PC-3 (cell line): ENCODE data around the gene LAGE3. TPM values are rescaled to one million over a fixed set of nuclear protein-coding genes. Genes with fewer than 3 reads are reported as not detected.

Experiments used
- ATAC-seq: fragments of 200-7000 bp; cut with Tn5 transposase; 2 replicates; pipeline ENCODE4 v1.9.1; 2020; ENCODE audit warnings: mild to moderate bottlenecking, moderate library complexity
- BruUV-seq: library from RNA; stranded (reverse); fragments of 400-500 nt; replicated peaks from 2 replicates; lab custom pipeline; 2021; lab: Mats Ljungman, UMichigan
- CTCF ChIA-PET: fragments of 300-600 bp; sonication (Branson Sonifier 250); formaldehyde crosslinking; loops from one replicate; lab custom pipeline; 2022; ENCODE audit warnings: antibody characterized with exemption; lab: Charles Lee
- POLR2A ChIA-PET: fragments of 300-600 bp; sonication (Branson Sonifier 250); formaldehyde crosslinking; loops from one replicate; lab custom pipeline; 2022; ENCODE audit warnings: antibody characterized with exemption; ENCODE audit not compliant: unreplicated experiment; lab: Charles Lee
- DNase-seq: peaks from one replicate; pipeline ENCODE4 v3.0.0-alpha.2; 2015
- H2AFZ ChIP-seq: fragments of 300-600 bp; sonication (generic); 2 replicates; pipeline ENCODE4 v1.6.0; 2016; ENCODE audit warnings: antibody characterized with exemption, low read length
- H3F3A ChIP-seq: fragments of 300-600 bp; sonication (generic); one replicate; pipeline ENCODE4 v1.6.0; 2017; ENCODE audit warnings: antibody characterized with exemption, low read length, control low read depth, mild to moderate bottlenecking; ENCODE audit not compliant: unreplicated experiment
- H3K27ac ChIP-seq: fragments of 300-600 bp; sonication (generic); 2 replicates; pipeline ENCODE4 v1.5.1; 2016; ENCODE audit warnings: mild to moderate bottlenecking, low read length
- H3K27me3 ChIP-seq: fragments of 300-600 bp; sonication (generic); 2 replicates; pipeline ENCODE4 v1.6.1; 2016; ENCODE audit warnings: low read length, mixed read lengths
- H3K36me3 ChIP-seq: fragments of 300-600 bp; sonication (generic); 2 replicates; pipeline ENCODE4 v1.6.1; 2016; ENCODE audit warnings: low read depth, mixed run types, low read length, mixed read lengths
- H3K4me1 ChIP-seq: fragments of 300-600 bp; sonication (generic); 2 replicates; pipeline ENCODE4 v1.5.1; 2016; ENCODE audit warnings: low read length; ENCODE audit not compliant: insufficient read depth
- H3K4me2 ChIP-seq: fragments of 300-600 bp; sonication (generic); 2 replicates; pipeline ENCODE4 v1.6.0; 2016; ENCODE audit warnings: low read length
- H3K4me3 ChIP-seq: fragments of 300-600 bp; sonication (generic); 2 replicates; pipeline ENCODE4 v1.5.1; 2016; ENCODE audit warnings: mild to moderate bottlenecking, low read length, mixed read lengths
- H3K79me2 ChIP-seq: fragments of 300-600 bp; sonication (generic); 2 replicates; pipeline ENCODE4 v1.6.1; 2017; ENCODE audit warnings: low read length, mixed read lengths
- H3K9ac ChIP-seq: fragments of 300-600 bp; sonication (generic); 2 replicates; pipeline ENCODE4 v1.6.0; 2016; ENCODE audit warnings: mild to moderate bottlenecking, low read length
- H3K9me2 ChIP-seq: fragments of 300-600 bp; sonication (generic); replicated peaks from 2 replicates; pipeline ENCODE4 v1.6.1; 2016; ENCODE audit warnings: mixed run types, low read length, mixed read lengths
- H3K9me3 ChIP-seq: fragments of 300-600 bp; sonication (generic); 2 replicates; pipeline ENCODE4 v1.6.1; 2016; ENCODE audit warnings: low read length, mixed read lengths
- H4K20me1 ChIP-seq: fragments of 300-600 bp; sonication (generic); 2 replicates; pipeline ENCODE4 v1.6.1; 2016; ENCODE audit warnings: low read length, mixed read lengths
- EZH2 ChIP-seq: fragments of 300-600 bp; sonication (generic); IDR thresholded peaks from one replicate; pipeline ENCODE4 v1.6.1; 2017; ENCODE audit warnings: antibody characterized with exemption, mild to moderate bottlenecking, low read length; ENCODE audit not compliant: unreplicated experiment
- EZH2phosphoT487 ChIP-seq: fragments of 300-600 bp; sonication (generic); IDR thresholded peaks from 2 replicates; pipeline ENCODE4 v1.6.1; 2018; ENCODE audit warnings: mild to moderate bottlenecking, antibody characterized with exemption, low read length, borderline replicate concordance
- intact Hi-C: fragments of 100-400 bp; cut with micrococcal nuclease; formaldehyde crosslinking; loops from 2 replicates; pipeline ENCODE4 v1.9.0; 2023
- total RNA-seq: library from RNA; depleted of rRNA; stranded (reverse); fragments of >200 nt; gene quantifications from 2 replicates; pipeline ENCODE4 v1.2.3, GENCODE V29; 2014
- TF ChIP-seq, protein P1 (sequence below): fragments of 300-600 bp; sonication (generic); conservative IDR thresholded peaks from 2 replicates; pipeline ENCODE4 v1.5.1; 2017; ENCODE audit warnings: antibody characterized with exemption, low read depth, mild to moderate bottlenecking, low read length

The LAGE3 gene
- total RNA-seq, 1 experiment from 2014 or later: 87.4 TPM

DNA sequence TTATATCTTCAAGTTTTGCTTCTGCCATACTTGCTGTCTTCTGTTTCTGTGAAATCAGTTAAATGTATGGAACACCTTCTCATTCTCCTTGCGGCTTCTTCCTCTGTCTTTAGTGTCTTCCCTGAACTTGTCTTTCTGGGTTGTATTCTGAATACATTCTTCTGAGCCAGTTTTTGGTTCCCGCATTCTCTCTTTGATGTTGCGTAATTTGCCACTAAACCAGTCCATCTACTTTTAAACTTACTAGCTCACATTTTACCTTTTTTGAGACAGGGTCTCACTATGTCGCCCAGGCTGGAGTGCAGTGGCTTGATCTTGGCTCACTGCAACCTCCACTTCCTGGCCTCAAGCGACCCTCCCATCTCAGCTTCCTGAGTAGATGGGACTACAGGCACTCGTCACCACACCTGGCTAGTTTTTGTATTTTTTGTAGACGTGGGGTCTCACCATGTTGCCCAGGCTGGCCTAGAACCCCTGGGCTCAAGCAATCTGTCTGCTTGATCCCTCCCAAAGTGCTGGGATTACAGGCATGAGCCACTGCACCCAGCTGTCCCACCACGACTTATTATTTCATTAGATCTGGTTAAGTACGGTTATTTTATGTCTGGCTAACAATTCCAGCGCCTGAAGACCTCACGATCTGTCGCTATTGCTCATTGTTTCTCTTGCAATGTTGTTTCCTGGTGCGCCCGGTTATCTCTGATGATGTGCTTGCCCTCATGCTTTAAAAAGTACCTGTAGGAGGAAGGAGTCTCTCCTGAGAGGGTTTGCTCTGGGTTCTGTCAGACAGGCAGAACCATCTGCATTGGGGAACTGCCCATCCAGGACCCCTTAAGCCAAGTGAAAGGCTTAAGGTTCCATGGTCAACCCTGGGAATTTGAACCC is 46.8 kb upstream of the LAGE3 start:
- ChIA-PET POLR2A (no interaction called here), CTCF (no interaction called here)
- DNase-seq (peak; percentile 57), ATAC-seq (no peak)
- Histone ChIP-seq H3K79me2 (no peaks in the 10 kb centered on the region), H3K9ac (no peak overlapping the region), H3K9me3 (no peaks in the 10 kb centered on the region), H3K36me3 (no peaks in the 10 kb centered on the region), H3F3A (no peaks in the 10 kb centered on the region), H3K4me2 (no peak overlapping the region), H2AFZ (no peak overlapping the region), H3K27ac (no peak overlapping the region), H4K20me1 (no peaks in the 10 kb centered on the region), H3K27me3 (no peaks in the 10 kb centered on the region), H3K9me2 (no peaks in the 10 kb centered on the region), H3K4me3 (no peak overlapping the region), H3K4me1 (peaks cover 19% of the 10 kb centered on the region)
- BruUV-seq: no TSS peak
- TF ChIP-seq, protein P1, sequence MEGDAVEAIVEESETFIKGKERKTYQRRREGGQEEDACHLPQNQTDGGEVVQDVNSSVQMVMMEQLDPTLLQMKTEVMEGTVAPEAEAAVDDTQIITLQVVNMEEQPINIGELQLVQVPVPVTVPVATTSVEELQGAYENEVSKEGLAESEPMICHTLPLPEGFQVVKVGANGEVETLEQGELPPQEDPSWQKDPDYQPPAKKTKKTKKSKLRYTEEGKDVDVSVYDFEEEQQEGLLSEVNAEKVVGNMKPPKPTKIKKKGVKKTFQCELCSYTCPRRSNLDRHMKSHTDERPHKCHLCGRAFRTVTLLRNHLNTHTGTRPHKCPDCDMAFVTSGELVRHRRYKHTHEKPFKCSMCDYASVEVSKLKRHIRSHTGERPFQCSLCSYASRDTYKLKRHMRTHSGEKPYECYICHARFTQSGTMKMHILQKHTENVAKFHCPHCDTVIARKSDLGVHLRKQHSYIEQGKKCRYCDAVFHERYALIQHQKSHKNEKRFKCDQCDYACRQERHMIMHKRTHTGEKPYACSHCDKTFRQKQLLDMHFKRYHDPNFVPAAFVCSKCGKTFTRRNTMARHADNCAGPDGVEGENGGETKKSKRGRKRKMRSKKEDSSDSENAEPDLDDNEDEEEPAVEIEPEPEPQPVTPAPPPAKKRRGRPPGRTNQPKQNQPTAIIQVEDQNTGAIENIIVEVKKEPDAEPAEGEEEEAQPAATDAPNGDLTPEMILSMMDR: no peak
- TF ChIP-seq EZH2 (no peak), EZH2phosphoT487 (no peak)
- intact Hi-C loops: no loop called here

DNA sequence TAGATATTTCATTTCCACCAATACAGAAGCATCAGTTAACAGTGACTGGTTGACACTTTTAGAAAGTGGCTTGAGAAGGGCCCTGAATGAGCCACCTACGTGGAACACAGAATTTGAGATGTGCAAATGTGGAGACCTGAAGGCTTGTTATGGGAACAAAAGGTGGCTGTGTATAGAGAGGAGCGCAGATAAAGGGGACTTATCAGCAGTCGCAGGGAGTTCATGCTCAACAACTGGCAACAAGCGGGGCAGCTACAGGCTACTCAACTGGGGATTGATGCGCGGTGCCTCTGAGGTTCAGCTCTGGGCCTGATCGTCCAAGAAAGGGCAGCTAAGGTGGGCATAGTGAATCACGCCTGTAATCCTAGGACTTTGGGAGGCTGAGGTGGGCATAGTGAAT is 40.3 kb upstream of the LAGE3 start:
- Histone ChIP-seq H3K4me1 (peaks cover 8% of the 10 kb centered on the region), H4K20me1 (no peaks in the 10 kb centered on the region), H3K36me3 (no peaks in the 10 kb centered on the region), H3K27me3 (no peaks in the 10 kb centered on the region), H3K79me2 (peaks cover 12% of the 10 kb centered on the region), H3K9me3 (no peaks in the 10 kb centered on the region), H3K27ac (no peak overlapping the region), H2AFZ (no peak overlapping the region), H3K4me2 (no peak overlapping the region), H3K4me3 (no peak overlapping the region), H3K9me2 (no peaks in the 10 kb centered on the region), H3K9ac (no peak overlapping the region), H3F3A (no peaks in the 10 kb centered on the region)
- ATAC-seq: no peak
- no TSS peak for BruUV-seq
- no peak for DNase-seq
- intact Hi-C loops: no loop called here
- TF ChIP-seq EZH2phosphoT487 (no peak), EZH2 (no peak)
- TF ChIP-seq, protein P1: no peak
- POLR2A ChIA-PET: no interaction called here
- CTCF ChIA-PET: no interaction called here
